Heart left ventricle (tissue), 16 donors: ENCODE results near the gene TIAM2. TPM values are rescaled to one million over a fixed set of nuclear protein-coding genes. Genes with fewer than 3 reads are reported as not detected.

Source experiments
- ATAC-seq, 4 donors: fragments of 200-7000 bp; cut with Tn5 transposase; one replicate each; pipeline ENCODE4 v1.9.1; 2020 to 2022; ENCODE audit warnings: moderate library complexity in 4 of 4, mild to moderate bottlenecking in 3 of 4, moderate number of reproducible peaks in 1 of 4
- DNase-seq, 5 donors: peaks; one replicate each; pipeline ENCODE4 v3.0.0-alpha.2; 2020
- H3K27ac ChIP-seq, 12 donors: fragments of 200-600 bp; sonication (generic) in 4 of 12; one replicate each; pipeline versions ENCODE4 v1.5.0 to v1.8.0; 2016 to 2022; ENCODE audit warnings: mild to moderate bottlenecking in 2 of 12
- H3K27me3 ChIP-seq, 9 donors: fragments of 200-600 bp; sonication (generic) in 2 of 9; one replicate each; pipeline versions ENCODE4 v1.5.1 to v1.8.0; 2016 to 2022; ENCODE audit warnings: mild to moderate bottlenecking in 3 of 9
- H3K36me3 ChIP-seq, 9 donors: fragments of 200-600 bp; sonication (generic) in 2 of 9; one replicate each; pipeline versions ENCODE4 v1.5.0 to v1.8.0; 2018 to 2022; ENCODE audit warnings: mild to moderate bottlenecking in 2 of 9
- H3K4me1 ChIP-seq, 12 donors: fragments of 200-600 bp; sonication (generic) in 4 of 12; one replicate each; pipeline versions ENCODE4 v1.5.0 to v1.8.0; 2016 to 2022; ENCODE audit warnings: mild to moderate bottlenecking in 3 of 12
- H3K4me3 ChIP-seq, 12 donors: fragments of 200-600 bp; sonication (generic) in 4 of 12; one replicate each; pipeline versions ENCODE4 v1.5.0 to v1.8.0; 2017 to 2022; ENCODE audit warnings: mild to moderate bottlenecking in 9 of 12, moderate library complexity in 4 of 12
- H3K9me3 ChIP-seq, 12 donors: fragments of 200-600 bp; sonication (generic) in 4 of 12; one replicate each; pipeline versions ENCODE4 v1.5.0 to v1.8.0; 2016 to 2022; ENCODE audit warnings: mild to moderate bottlenecking in 1 of 12
- POLR2A ChIP-seq, 2 donors: fragments of 450-650 bp; IDR thresholded peaks; one replicate each; pipeline ENCODE4 v1.6.1; 2017; ENCODE audit warnings: antibody characterized with exemption in 2 of 2, mild to moderate bottlenecking in 2 of 2, moderate library complexity in 2 of 2
- WGBS, 4 donors: extraction: QIAGEN DNeasy Blood & Tissue Kit in 2 of 4; methylation state at CpG; one replicate each; pipeline versions ENCODE4 v1.1.5 to v1.1.7; 2013 to 2018; 5-methylcytosine and 5-hydroxymethylcytosine counted together
- intact Hi-C, 10 donors: fragments of 100-400 bp; cut with DNase I; formaldehyde crosslinking; loops; one replicate each; pipeline versions ENCODE4 v1.11.1 to v1.14.2; 2022
- polyA plus RNA-seq, 2 donors: library from polyadenylated mRNA; stranded (reverse); fragments of 200-250 nt; gene quantifications; one replicate each; pipeline ENCODE4 v1.2.3, GENCODE V29; 2013
- total RNA-seq, 9 donors: library from RNA; depleted of rRNA in 2 of 9; stranded (reverse); fragments of >200 nt in 2 of 9; fragmentation: NEBNext Ultra II Directional in 3 of 9; extraction: Animal tissue kit (Norgen Biotek cat#: 25700) in 3 of 9; gene quantifications; one replicate each; pipeline versions ENCODE4 v1.1.0 to v1.2.4, GENCODE V29; 2016 to 2023
- TF ChIP-seq, protein P1 (sequence below), 12 donors: fragments of 200-600 bp; sonication (generic) in 4 of 12; IDR thresholded peaks; one replicate each; pipeline versions ENCODE4 v1.5.0 to v1.8.0; 2018 to 2022; ENCODE audit warnings: antibody characterized with exemption in 12 of 12, mild to moderate bottlenecking in 5 of 12
- donor health status: ischemic (EF 13 %, LVEDD 7.1; RV severe dilation, severe dysfunction).
- donor health status: healthy with polysubstance abuse.
- donor health status: DM: no; HTN: yes; CAD: no.
- donor health status: DM: no; HTN: no; CAD: no.
- donor health status: ischemic (EF 25% LVEDD 6.9; RV normal size, moderate dysfunction).
- donor health status: ischemic (EF 25% LVEDD 5.7; RV mildly dilated, moderate dysfunction).
- donor health status: healthy.
- donor health status: DM: yes; HTN: yes; CAD: no.
- donor health status: ischemic (EF 35%, LVEDD 5.7; RV mildly dilated, moderate dysfunction).
- donor health status: nonischemic (EF 11% LVEDD 7.7; RV severe dilation, severe dysfunction).
- donor health status: DM: yes; HTN: yes; CAD: no.
- donor health status: PGD.
- donor health status: ischemic (EF 29% LVEDD 5.4; RV normal size, mild dysfunction).
- donor health status: nonischemic (EF 23%, LVEDD 6.1; RV moderate dilation, normal function).

TIAM2 gene
- total and polyA plus RNA-seq, 11 donors = 4.6 to 16.5 (median 12.6) TPM

- peaks cover 0 to 45% (median 13%) of the 10 kb centered on the region in 12 donors for H3K4me1 ChIP-seq
- H3K27ac ChIP-seq = peak overlapping the region in 1 of 12 donors; percentile 12
- WGBS, 4 donors = 62 to 75% (median 67%) methylated on average over 2 of the region's 2 CpGs
- H3K4me3 ChIP-seq = no peak overlapping the region
- no peaks in the 10 kb centered on the region for H3K36me3 ChIP-seq
- no peak for ATAC-seq
- no peak for DNase-seq
- TF ChIP-seq, protein P1, sequence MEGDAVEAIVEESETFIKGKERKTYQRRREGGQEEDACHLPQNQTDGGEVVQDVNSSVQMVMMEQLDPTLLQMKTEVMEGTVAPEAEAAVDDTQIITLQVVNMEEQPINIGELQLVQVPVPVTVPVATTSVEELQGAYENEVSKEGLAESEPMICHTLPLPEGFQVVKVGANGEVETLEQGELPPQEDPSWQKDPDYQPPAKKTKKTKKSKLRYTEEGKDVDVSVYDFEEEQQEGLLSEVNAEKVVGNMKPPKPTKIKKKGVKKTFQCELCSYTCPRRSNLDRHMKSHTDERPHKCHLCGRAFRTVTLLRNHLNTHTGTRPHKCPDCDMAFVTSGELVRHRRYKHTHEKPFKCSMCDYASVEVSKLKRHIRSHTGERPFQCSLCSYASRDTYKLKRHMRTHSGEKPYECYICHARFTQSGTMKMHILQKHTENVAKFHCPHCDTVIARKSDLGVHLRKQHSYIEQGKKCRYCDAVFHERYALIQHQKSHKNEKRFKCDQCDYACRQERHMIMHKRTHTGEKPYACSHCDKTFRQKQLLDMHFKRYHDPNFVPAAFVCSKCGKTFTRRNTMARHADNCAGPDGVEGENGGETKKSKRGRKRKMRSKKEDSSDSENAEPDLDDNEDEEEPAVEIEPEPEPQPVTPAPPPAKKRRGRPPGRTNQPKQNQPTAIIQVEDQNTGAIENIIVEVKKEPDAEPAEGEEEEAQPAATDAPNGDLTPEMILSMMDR (IDR thresholded peaks at IDR 0.05) = no peak
- no peak for TF ChIP-seq POLR2A (IDR thresholded peaks at IDR 0.05)
- intact Hi-C loops = loop anchor here in 1 of 10 donors (10.0 kb wide), 1 partner anchor 128 kb away; the partner anchor contains the start of gene TFB1M
- H3K27me3 ChIP-seq = no peaks in the 10 kb centered on the region
- H3K9me3 ChIP-seq = no peaks in the 10 kb centered on the region
These were observed 192.0 kb downstream of the TIAM2 start for GRCh38 chr6:155187106-155187505.

GRCh38 chr6:155187994-155188706, 193.0 kb downstream of the TIAM2 start:
- WGBS, 4 donors = 64 to 71% (median 68%) methylated on average over 13 of the region's 13 CpGs
- intact Hi-C loops = loop anchor here in 1 of 10 donors (10.0 kb wide), 1 partner anchor 127 kb away; the partner anchor contains the start of gene TFB1M
- Histone ChIP-seq H3K4me1 (peaks cover 0 to 41% (median 13%) of the 10 kb centered on the region in 12 donors), H3K9me3 (no peaks in the 10 kb centered on the region), H3K27me3 (no peaks in the 10 kb centered on the region), H3K27ac (peak overlapping the region in 6 of 12 donors; percentile 11 to 79 (median 58)), H3K36me3 (no peaks in the 10 kb centered on the region), H3K4me3 (no peak overlapping the region)
- no peak for TF ChIP-seq POLR2A (IDR thresholded peaks at IDR 0.05)
- TF ChIP-seq, protein P1 (IDR thresholded peaks at IDR 0.05) = no peak
- DNase-seq (peak in 1 of 5 donors; percentile 25), ATAC-seq (peak in 2 of 4 donors; percentile 49 to 62)

GRCh38 chr6:155188707-155189496, 193.8 kb downstream of the TIAM2 start:
- Histone ChIP-seq H3K27me3 (no peaks in the 10 kb centered on the region), H3K4me1 (peaks cover 0 to 39% (median 13%) of the 10 kb centered on the region in 12 donors), H3K9me3 (no peaks in the 10 kb centered on the region), H3K36me3 (no peaks in the 10 kb centered on the region), H3K27ac (peak overlapping the region in 8 of 12 donors; percentile 11 to 79 (median 52)), H3K4me3 (peak overlapping the region in 2 of 12 donors; percentile 14 to 17)
- TF ChIP-seq, protein P1 (IDR thresholded peaks at IDR 0.05) = no peak
- TF ChIP-seq POLR2A (IDR thresholded peaks at IDR 0.05) = no peak
- WGBS, 4 donors = 50 to 57% (median 56%) methylated on average over 9 of the region's 9 CpGs
- intact Hi-C loops = loop anchor here in 1 of 10 donors (10.0 kb wide), 1 partner anchor 126 kb away; the partner anchor contains the start of gene TFB1M
- DNase-seq = no peak
- peak in 1 of 4 donors; percentile 79 for ATAC-seq

- DNase-seq = no peak
- Histone ChIP-seq H3K4me1 (peaks cover 0 to 39% (median 13%) of the 10 kb centered on the region in 12 donors), H3K27ac (peak overlapping the region in 1 of 12 donors; percentile 6), H3K36me3 (no peaks in the 10 kb centered on the region), H3K4me3 (no peak overlapping the region), H3K9me3 (no peaks in the 10 kb centered on the region), H3K27me3 (no peaks in the 10 kb centered on the region)
- intact Hi-C loops = no loop called here
- 48 to 62% (median 52%) methylated on average over 4 of the region's 4 CpGs for WGBS, 4 donors
- ATAC-seq = no peak
- no peak for TF ChIP-seq POLR2A (IDR thresholded peaks at IDR 0.05)
- TF ChIP-seq, protein P1 (IDR thresholded peaks at IDR 0.05) = no peak
These were observed 195.6 kb downstream of the TIAM2 start for GRCh38 chr6:155190677-155191076.
